GM19372 (cell line): ENCODE data around the gene SFXN2.
"Not testable (repeated sequence)": the region's sequence is repeated elsewhere in the genome, so short reads cannot be mapped to it uniquely, and the experiment has no call there.

Source experiments
- ATAC-seq: cut with Tn5 transposase; IDR thresholded peaks from one replicate; pipeline ENCODE4 v1.9.1; 2021; ENCODE audit warnings: mild to moderate bottlenecking, low read depth, moderate library complexity; ENCODE audit not compliant: unreplicated experiment

The SFXN2 gene, protein sequence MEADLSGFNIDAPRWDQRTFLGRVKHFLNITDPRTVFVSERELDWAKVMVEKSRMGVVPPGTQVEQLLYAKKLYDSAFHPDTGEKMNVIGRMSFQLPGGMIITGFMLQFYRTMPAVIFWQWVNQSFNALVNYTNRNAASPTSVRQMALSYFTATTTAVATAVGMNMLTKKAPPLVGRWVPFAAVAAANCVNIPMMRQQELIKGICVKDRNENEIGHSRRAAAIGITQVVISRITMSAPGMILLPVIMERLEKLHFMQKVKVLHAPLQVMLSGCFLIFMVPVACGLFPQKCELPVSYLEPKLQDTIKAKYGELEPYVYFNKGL

GRCh38 chr10:102714621-102715455 is at the start of gene SFXN2:
Gene SFXN2 (plus strand): TSS chr10:102714636. CDS start chr10:102726637, 12,001 bp downstream.
- peak; percentile 1 for ATAC-seq

GRCh38 chr10:102665904-102666509 is 48.4 kb upstream of the SFXN2 start:
- no peak for ATAC-seq

DNA sequence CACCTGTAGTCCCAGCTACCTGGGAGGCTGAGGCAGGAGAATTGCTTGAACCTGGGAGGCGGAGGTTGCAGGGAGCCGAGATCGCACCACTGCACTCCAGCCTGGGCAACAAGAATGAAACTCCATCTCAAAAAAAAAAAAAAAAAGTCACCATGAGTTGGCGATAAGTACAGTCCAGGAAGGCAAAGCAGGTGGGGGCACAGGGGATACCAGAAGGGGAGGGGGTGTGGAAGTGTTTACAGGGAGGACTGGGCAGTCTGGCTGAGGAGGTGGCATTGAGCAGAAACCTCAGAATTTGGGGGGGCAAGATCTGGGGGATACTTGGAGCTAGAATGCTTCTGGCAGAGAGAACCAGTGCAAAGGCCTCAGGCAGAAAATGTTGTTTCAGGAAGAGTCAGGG is 47.0 kb upstream of the SFXN2 start:
- ATAC-seq: not testable (repeated sequence)

GRCh38 chr10:102668326-102669107 is 45.9 kb upstream of the SFXN2 start:
- ATAC-seq: no peak

- no peak for ATAC-seq
Measured at GRCh38 chr10:102669206-102670064, 45.0 kb upstream of the SFXN2 start.

DNA sequence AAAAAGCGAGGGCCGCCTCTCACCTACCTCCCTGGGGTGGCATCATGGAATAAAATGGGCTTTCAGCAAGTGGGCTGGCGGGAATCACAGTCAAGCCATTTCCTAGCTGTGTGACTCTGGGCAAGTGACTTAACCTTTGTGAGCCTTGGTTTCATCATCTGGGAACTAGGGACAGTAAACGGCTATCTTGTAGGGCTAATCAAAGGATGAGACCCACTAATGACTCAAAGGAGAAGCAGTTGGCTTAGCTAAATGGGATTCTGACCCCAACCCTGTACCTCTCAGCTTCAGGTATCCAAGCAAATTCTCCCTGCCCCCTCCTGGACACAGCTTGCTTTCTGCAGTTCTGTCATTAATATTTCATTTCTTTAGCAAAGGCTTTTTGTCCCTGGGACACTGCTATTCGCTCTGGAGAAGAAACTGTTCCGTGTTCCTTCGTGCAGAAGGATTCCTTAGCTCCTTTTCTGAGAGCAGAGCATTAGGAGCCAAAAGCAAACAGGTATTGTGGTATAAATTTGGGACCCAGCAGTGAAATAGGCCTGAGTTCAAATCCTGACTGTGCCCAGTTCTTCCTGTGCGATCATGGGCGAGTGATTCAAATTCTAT is 44.3 kb upstream of the SFXN2 start:
- no peak for ATAC-seq

- no peak for ATAC-seq
Measured at GRCh38 chr10:102670871-102671434, 43.5 kb upstream of the SFXN2 start.

DNA sequence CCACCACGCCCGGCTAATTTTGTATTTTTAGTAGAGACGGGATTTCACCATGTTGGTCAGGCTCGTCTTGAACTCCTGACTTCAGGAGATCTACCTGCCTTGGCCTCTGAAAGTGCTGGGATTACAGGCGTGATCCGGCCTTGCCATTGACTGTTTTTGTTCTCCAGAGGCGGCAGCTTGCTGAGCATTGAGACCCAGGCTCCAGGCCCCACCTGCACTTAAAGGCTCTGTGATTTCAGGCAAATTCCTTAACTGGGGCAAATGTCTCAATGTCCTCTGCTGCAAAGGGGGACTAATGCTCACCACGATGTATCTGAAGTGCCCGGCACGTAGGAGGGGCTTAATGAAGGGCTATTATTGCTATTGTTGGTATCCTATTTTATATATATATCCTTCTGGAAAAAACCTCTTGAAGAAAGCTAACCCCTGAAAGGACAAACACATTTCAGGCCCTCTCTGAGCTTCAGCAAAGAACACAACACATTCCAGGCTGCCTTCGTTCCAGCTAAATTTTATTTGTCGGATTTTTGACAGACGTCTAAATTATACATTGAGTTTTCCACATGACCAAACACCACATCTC is 41.1 kb upstream of the SFXN2 start:
- ATAC-seq: no peak

GRCh38 chr10:102673819-102674511 is 40.5 kb upstream of the SFXN2 start:
- ATAC-seq: no peak

DNA sequence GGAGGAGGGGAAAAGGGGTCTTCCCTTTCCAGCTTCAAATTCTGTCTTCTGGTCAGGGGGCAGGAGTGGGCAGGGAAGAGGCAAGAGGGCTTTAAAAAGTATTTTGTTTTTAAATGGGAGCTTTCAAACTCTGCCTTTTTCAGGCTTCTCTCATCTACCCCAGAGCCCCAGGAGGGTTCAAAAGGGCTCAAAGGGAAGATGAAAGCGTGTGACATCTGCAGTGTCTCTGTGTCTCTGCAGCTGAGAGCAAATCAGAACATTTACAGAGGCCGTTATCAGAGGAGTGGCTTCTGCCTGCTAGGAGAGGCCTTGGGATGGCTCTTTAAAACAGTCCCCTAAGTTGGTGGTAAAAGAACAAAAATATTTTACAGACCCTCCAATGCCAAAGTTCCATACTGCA is 39.9 kb upstream of the SFXN2 start:
- ATAC-seq: no peak

GRCh38 chr10:102675011-102675665 is 39.3 kb upstream of the SFXN2 start:
- no peak for ATAC-seq

DNA sequence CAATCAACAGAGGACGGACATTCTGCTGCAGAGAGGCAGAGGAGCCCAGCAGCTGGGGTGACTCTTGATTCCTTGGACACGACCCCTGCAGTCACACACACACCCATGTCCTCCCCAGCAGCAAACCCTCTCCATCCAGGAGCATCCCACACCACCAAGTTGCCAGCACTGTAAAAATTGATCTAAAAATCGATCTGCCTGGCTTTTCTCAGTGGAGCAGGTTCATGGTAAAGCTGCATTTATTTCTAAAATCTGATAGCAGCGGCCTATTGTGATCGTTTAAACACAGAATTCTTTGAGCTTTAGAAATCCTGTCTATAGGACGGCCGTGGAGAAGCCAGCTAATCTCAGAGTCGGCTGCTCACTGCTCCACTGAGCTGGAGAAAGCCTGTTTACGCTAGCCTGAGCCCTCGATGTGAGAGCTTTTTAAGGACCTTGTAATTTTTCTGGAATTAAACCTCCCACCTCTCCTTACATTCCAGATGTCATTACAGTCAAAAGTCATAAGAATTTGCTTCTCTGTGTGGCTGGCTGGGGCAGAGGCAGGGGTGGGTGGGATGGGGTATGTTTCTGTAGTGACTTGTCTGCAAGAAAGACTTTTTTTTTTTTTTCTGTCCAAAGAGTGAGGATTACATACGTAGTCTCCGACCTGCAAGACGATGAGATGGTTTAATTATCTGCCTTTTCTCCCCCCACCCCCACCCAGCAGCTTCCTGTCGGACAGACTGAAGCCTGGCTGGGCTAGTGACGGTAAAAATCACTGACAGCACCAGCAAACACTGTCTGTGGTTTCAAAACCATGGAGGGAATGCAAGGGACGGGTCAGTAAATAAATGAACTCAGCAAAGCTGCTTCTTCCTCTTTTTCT is 38.5 kb upstream of the SFXN2 start:
- ATAC-seq: no peak

DNA sequence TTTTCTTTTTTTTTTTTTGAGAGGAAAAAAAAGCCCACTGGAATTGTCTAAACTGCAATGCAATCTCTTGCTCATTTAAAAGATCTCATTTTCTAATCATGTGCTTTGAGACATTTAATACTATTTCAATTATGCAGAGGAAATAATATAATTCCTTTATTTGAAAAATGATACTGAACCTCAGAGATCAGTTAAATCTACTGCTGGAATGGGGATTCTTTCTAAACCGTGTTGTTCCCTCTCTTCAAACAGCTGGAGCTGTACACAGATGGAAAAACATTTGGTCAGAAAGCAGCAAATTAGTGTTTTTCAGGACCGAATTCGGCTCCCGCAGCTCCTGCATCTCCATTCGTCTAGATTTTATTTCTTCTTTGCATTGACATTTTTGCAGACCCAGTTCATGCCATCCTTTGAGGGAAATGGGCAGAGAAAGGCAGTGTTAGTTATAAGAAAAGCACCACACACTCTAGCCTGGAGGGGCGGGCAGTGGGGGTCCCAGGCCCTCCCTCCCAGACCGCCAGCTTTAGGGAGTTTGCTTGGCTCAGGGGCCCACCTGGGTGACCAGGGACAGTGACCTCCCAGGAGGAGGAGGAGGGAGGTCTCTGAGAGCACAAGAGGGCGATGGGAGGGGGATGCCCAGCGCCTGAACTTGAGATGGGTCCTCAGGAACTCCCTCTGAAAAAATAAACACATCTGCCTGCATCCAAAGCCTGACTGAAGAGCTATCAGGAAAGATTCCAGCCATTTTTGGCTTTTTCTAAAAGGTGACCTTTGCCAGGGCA is 37.7 kb upstream of the SFXN2 start:
- no peak for ATAC-seq

- ATAC-seq: no peak
Measured at GRCh38 chr10:102677331-102678067, 36.9 kb upstream of the SFXN2 start.

GRCh38 chr10:102678068-102678400 is 36.4 kb upstream of the SFXN2 start:
- ATAC-seq: no peak
